ENCODE measurements around the gene FAM163A.

FAM163A gene

DNA sequence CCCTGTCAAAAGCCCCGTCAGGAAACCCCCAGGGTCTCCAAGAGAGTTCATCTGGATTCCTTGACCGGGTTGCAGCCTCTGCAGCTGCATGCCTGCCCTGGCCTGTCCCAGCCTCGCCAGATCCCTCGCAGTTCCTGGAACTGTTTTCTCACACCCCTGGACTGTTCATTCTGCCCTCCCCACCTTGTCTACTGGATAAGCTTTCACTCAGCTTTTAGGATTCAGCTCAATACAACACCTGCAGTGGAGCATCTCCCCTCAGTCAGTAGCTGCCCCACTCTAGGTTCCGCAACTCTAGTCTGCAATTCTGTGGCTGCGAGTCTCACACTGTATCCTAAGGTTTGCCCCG is 67.2 kb downstream of the FAM163A start:
- Histone ChIP-seq H3K9ac (ENCODE audit: low read depth, low read length) (no peak overlapping the region), H3K27me3 (ENCODE audit: control insufficient read depth, insufficient read depth, low read length) (peaks cover 9% of the 10 kb centered on the region), H3K36me3 (ENCODE audit: control insufficient read depth, insufficient read depth, low read length) (no peaks in the 10 kb centered on the region), H3K4me1 (ENCODE audit: control insufficient read depth, insufficient read depth, low read length) (peaks cover under 1% of the 10 kb centered on the region), H3K4me3 (ENCODE audit: low read depth, low read length) (no peak overlapping the region), H3K9me3 (ENCODE audit: control insufficient read depth, insufficient read depth, low read length) (no peaks in the 10 kb centered on the region)

DNA sequence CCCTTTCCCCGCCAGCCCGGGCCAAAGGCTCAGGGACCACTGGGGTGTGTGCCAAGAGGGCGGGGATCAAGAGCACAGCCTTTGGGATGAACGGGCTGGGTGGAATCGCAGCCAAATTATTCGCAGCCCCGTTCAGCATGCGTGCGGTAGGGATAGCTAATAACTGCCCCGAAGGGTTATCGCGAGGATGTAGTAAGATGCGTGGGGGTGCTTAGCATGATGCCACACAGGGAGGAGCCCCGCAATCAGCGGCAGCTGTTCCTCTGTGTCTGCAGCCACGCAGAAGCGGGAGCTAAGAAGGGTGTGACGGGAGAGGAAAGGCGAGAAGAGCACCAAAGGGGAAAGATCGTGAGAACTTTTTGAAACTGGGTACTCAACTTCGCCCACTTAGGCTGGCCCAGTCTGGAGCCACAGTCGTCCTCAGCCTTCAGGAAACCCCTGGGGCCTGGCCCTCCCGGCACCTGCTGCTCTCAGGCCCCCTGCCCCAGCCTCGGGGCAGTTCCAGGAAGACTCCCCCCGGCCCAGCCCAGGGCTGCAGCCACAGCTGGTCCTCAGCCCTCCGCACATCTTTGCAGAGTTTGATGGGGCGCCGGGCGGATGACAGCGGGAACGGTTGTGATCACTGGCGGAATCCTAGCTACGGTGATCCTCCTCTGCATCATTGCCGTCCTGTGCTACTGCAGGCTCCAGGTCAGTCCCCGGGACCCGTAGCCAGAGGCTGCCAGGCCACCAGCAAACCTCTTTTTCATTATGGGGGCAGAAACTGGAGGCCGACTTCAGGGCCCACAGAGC is 69.6 kb downstream of the FAM163A start:
- H3K4me3 ChIP-seq (ENCODE audit: low read depth, low read length), result no peak overlapping the region
- no peak overlapping the region for H3K9ac ChIP-seq (ENCODE audit: low read depth, low read length)
- H3K27me3 ChIP-seq (ENCODE audit: control insufficient read depth, insufficient read depth, low read length), result peaks cover 26% of the 10 kb centered on the region
- H3K4me1 ChIP-seq (ENCODE audit: control insufficient read depth, insufficient read depth, low read length), result peaks cover 2% of the 10 kb centered on the region
- H3K9me3 ChIP-seq (ENCODE audit: control insufficient read depth, insufficient read depth, low read length), result no peaks in the 10 kb centered on the region
- no peaks in the 10 kb centered on the region for H3K36me3 ChIP-seq (ENCODE audit: control insufficient read depth, insufficient read depth, low read length)

DNA sequence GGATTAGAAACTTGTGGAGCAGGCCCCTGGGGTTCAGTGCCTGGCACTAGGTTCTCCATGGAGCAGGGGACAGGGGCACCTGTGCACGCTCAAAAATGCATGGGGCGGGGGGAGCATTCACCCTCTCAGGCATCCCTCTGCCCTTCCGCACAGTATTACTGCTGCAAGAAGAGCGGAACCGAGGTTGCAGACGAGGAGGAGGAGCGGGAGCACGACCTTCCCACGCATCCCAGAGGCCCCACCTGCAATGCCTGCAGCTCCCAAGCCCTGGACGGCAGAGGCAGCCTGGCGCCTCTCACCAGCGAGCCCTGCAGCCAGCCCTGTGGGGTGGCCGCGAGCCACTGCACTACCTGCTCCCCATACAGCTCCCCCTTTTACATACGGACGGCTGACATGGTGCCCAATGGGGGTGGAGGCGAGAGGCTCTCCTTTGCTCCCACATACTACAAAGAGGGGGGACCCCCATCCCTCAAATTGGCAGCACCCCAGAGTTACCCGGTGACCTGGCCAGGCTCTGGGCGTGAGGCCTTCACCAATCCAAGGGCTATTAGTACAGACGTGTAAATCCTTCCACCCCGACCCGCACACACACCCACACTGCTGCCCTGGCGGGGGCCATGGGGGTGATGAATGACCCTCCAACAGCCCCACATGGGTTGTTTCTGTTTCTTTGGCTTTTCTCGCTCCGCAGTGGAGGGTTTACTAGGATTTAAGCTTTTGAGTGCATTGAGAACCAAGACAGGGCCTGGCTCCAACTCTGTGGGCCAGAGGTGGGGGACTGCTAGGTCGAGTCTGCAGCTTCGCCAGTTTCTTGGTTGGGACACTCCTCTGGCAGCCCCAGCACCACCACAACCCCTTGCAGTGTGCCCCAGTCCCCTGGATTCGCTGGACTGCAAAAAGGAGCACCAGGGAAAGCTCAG is 70.8 kb downstream of the FAM163A start:
- H3K27me3 ChIP-seq (ENCODE audit: control insufficient read depth, insufficient read depth, low read length), result peaks cover 27% of the 10 kb centered on the region
- no peak overlapping the region for H3K9ac ChIP-seq (ENCODE audit: low read depth, low read length)
- no peaks in the 10 kb centered on the region for H3K9me3 ChIP-seq (ENCODE audit: control insufficient read depth, insufficient read depth, low read length)
- H3K4me3 ChIP-seq (ENCODE audit: low read depth, low read length), result peak overlapping the region; percentile 88
- peaks cover 2% of the 10 kb centered on the region for H3K4me1 ChIP-seq (ENCODE audit: control insufficient read depth, insufficient read depth, low read length)
- H3K36me3 ChIP-seq (ENCODE audit: control insufficient read depth, insufficient read depth, low read length), result no peaks in the 10 kb centered on the region

DNA sequence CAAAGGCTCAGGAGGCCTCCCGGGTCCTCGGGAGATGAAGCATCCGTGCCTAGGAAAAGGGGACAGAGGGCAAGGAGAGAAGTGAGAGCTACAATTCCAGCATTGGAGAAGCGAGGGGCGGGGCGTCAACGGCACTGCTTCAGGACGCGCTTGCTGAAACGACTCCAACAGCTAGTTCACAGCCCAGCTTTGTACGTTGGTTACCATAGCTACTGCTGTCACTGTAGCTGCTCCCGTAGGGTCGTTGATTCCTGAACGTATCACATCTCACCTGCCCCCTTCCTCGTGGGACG is 71.4 kb downstream of the FAM163A start:
- no peaks in the 10 kb centered on the region for H3K9me3 ChIP-seq (ENCODE audit: control insufficient read depth, insufficient read depth, low read length)
- no peak overlapping the region for H3K9ac ChIP-seq (ENCODE audit: low read depth, low read length)
- H3K36me3 ChIP-seq (ENCODE audit: control insufficient read depth, insufficient read depth, low read length), result no peaks in the 10 kb centered on the region
- H3K4me1 ChIP-seq (ENCODE audit: control insufficient read depth, insufficient read depth, low read length), result peaks cover 2% of the 10 kb centered on the region
- H3K4me3 ChIP-seq (ENCODE audit: low read depth, low read length), result peak overlapping the region; percentile 88
- H3K27me3 ChIP-seq (ENCODE audit: control insufficient read depth, insufficient read depth, low read length), result peaks cover 27% of the 10 kb centered on the region

DNA sequence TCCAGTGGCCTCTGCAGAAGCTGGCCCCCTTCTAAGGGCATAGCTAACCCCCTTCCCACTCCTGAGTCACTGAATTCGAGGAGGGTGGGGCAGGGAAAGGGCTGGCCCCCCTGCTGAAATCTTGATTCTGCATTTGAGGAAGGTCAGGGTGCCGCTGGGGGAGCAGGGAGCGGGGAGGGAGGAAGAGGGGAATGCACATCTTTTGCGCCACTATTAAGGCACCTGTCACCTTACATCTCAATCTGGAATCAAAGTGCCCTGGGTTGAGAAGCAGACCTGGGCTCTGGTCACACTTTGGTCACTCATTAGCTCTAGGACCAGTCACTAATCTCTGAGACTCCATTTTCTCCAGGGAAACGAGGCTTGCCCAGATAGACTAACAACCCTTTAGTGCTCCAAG is 72.5 kb downstream of the FAM163A start:
- H3K36me3 ChIP-seq (ENCODE audit: control insufficient read depth, insufficient read depth, low read length), result no peaks in the 10 kb centered on the region
- H3K9me3 ChIP-seq (ENCODE audit: control insufficient read depth, insufficient read depth, low read length), result no peaks in the 10 kb centered on the region
- peaks cover 27% of the 10 kb centered on the region for H3K27me3 ChIP-seq (ENCODE audit: control insufficient read depth, insufficient read depth, low read length)
- H3K4me3 ChIP-seq (ENCODE audit: low read depth, low read length), result peak overlapping the region; percentile 88
- H3K9ac ChIP-seq (ENCODE audit: low read depth, low read length), result no peak overlapping the region
- H3K4me1 ChIP-seq (ENCODE audit: control insufficient read depth, insufficient read depth, low read length), result peaks cover 2% of the 10 kb centered on the region

DNA sequence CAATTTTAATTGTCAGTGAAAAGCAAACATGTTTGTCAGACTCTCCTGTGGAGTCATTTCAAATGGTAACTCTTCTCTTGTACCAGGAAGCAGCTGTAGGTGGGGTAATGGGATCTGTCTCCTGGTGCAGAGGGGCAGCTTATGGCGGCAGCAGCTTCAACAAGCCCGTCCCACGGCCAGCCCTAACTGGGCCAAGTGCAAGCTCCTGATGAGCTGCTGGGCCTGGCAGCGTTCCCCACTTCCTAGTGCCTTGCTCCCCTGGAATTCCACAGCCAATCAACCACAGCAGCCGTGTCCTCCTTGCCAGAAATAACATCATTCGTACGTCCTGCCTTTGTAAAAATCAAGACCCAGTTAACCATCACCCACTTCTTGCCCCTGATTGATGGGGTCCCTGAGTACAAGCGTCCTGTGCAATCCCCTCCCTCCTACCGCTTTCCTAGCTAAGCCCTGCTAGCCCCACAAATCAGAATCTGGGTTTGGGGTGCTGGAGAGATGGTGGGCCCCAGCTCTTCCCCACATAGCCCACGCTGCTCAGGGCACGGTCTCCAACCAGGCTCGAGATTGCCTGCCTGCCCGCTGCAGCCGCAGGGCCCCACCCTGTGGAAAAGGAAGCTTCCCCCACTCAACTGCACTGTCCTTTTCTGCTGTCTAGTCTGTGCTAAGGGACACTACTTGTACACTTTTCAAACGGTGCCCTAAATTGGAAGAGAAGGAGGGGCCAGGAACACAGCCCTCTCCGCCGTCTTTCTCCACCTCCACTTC is 73.3 kb downstream of the FAM163A start:
- Histone ChIP-seq H3K36me3 (ENCODE audit: control insufficient read depth, insufficient read depth, low read length) (no peaks in the 10 kb centered on the region), H3K4me1 (ENCODE audit: control insufficient read depth, insufficient read depth, low read length) (peaks cover 2% of the 10 kb centered on the region), H3K9me3 (ENCODE audit: control insufficient read depth, insufficient read depth, low read length) (no peaks in the 10 kb centered on the region), H3K4me3 (ENCODE audit: low read depth, low read length) (no peak overlapping the region), H3K27me3 (ENCODE audit: control insufficient read depth, insufficient read depth, low read length) (peaks cover 27% of the 10 kb centered on the region), H3K9ac (ENCODE audit: low read depth, low read length) (no peak overlapping the region)

DNA sequence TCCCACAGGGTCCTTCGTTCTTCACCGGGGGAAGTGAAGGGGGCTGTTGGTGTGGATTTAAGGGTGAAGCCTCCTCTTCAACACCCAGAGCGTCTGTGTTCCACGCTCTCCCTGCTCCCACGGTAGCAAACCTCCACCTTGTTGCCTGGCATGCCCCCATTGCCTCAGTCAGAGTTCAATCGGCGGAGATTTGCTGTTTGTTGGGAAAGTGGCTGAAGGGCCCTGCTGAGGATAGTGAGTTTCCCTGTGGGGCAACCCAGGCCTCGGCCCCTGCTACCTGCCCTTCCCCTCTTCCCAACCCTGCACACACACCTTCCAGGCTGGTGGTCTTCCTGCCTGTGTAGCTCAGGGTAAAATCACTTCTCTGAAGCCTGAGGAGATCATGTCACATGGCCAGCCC is 74.0 kb downstream of the FAM163A start:
- peaks cover 27% of the 10 kb centered on the region for H3K27me3 ChIP-seq (ENCODE audit: control insufficient read depth, insufficient read depth, low read length)
- H3K4me3 ChIP-seq (ENCODE audit: low read depth, low read length), result no peak overlapping the region
- no peaks in the 10 kb centered on the region for H3K36me3 ChIP-seq (ENCODE audit: control insufficient read depth, insufficient read depth, low read length)
- H3K9me3 ChIP-seq (ENCODE audit: control insufficient read depth, insufficient read depth, low read length), result no peaks in the 10 kb centered on the region
- peaks cover 2% of the 10 kb centered on the region for H3K4me1 ChIP-seq (ENCODE audit: control insufficient read depth, insufficient read depth, low read length)
- no peak overlapping the region for H3K9ac ChIP-seq (ENCODE audit: low read depth, low read length)

DNA sequence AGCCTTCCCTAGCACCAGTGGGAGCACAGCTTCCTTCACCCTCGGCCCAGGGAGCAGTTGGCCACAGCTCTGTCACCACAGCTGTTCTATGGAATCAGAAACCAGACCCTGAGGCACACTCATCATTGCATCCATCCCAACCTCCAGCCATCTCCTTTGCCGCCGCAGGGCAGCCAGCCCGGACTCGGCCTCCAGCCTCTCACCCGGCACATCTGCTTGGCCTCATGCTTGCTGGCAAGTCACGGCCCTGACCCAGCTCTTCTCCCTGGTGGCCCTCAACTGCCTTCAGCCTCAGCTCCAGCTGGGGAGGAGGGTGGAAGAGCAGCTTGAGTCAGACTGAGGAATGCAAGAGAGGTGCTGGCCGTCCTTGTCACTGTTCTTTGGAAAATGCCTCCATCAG is 74.7 kb downstream of the FAM163A start:
- H3K27me3 ChIP-seq (ENCODE audit: control insufficient read depth, insufficient read depth, low read length), result peaks cover 27% of the 10 kb centered on the region
- H3K9me3 ChIP-seq (ENCODE audit: control insufficient read depth, insufficient read depth, low read length), result no peaks in the 10 kb centered on the region
- no peak overlapping the region for H3K9ac ChIP-seq (ENCODE audit: low read depth, low read length)
- peaks cover 2% of the 10 kb centered on the region for H3K4me1 ChIP-seq (ENCODE audit: control insufficient read depth, insufficient read depth, low read length)
- no peak overlapping the region for H3K4me3 ChIP-seq (ENCODE audit: low read depth, low read length)
- no peaks in the 10 kb centered on the region for H3K36me3 ChIP-seq (ENCODE audit: control insufficient read depth, insufficient read depth, low read length)

DNA sequence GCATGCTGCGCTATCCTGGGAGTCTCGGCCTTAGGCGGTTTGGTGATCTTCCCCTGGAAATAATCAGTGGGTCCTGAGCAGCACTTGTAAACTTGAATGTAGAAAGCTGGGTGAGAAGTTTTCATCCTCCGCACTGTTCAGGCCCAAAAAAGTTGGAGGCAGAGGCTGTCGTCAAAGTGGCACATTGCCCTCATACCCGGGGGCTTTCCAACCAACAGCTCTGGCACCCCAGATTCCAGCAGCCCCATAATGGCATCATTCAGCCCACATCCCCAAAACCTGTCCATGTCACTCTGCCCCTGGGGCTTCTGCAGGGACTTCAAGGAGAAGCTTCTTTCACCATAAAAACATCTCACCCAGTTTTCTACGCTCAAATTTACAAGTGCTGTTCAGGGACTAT is 75.2 kb downstream of the FAM163A start:
- no peak overlapping the region for H3K4me3 ChIP-seq (ENCODE audit: low read depth, low read length)

DNA sequence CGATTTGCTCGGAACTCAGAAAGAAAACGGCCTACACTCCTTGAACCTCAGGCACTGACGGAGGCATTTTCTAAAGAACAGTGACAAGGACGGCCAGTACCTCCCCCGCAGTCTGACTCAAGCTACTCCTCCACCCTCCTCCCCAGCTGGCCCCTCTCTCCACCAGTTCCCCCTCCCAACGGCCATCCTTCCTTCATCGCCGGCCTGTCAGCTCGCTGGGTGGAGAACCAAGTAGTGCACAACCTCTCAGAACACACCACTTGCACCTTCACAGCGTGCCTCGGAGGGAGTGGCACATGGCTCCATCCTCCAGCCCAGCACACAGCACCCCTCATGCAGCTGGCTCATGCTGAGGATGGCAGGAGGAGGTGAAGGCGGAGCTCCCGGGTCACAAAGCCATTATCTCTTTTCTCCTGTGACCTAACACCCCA is 75.7 kb downstream of the FAM163A start:
- Histone ChIP-seq H3K4me1 (ENCODE audit: control insufficient read depth, insufficient read depth, low read length) (peaks cover 2% of the 10 kb centered on the region), H3K36me3 (ENCODE audit: control insufficient read depth, insufficient read depth, low read length) (no peaks in the 10 kb centered on the region), H3K9me3 (ENCODE audit: control insufficient read depth, insufficient read depth, low read length) (no peaks in the 10 kb centered on the region), H3K4me3 (ENCODE audit: low read depth, low read length) (no peak overlapping the region), H3K9ac (ENCODE audit: low read depth, low read length) (no peak overlapping the region), H3K27me3 (ENCODE audit: control insufficient read depth, insufficient read depth, low read length) (peaks cover 26% of the 10 kb centered on the region)

More for the DNA sequence above, 75.2 kb downstream of the FAM163A start:
- Histone ChIP-seq H3K27me3 (ENCODE audit: control insufficient read depth, insufficient read depth, low read length) (peaks cover 26% of the 10 kb centered on the region), H3K9me3 (ENCODE audit: control insufficient read depth, insufficient read depth, low read length) (no peaks in the 10 kb centered on the region), H3K4me1 (ENCODE audit: control insufficient read depth, insufficient read depth, low read length) (peaks cover 2% of the 10 kb centered on the region), H3K36me3 (ENCODE audit: control insufficient read depth, insufficient read depth, low read length) (no peaks in the 10 kb centered on the region), H3K9ac (ENCODE audit: low read depth, low read length) (no peak overlapping the region)

DNA sequence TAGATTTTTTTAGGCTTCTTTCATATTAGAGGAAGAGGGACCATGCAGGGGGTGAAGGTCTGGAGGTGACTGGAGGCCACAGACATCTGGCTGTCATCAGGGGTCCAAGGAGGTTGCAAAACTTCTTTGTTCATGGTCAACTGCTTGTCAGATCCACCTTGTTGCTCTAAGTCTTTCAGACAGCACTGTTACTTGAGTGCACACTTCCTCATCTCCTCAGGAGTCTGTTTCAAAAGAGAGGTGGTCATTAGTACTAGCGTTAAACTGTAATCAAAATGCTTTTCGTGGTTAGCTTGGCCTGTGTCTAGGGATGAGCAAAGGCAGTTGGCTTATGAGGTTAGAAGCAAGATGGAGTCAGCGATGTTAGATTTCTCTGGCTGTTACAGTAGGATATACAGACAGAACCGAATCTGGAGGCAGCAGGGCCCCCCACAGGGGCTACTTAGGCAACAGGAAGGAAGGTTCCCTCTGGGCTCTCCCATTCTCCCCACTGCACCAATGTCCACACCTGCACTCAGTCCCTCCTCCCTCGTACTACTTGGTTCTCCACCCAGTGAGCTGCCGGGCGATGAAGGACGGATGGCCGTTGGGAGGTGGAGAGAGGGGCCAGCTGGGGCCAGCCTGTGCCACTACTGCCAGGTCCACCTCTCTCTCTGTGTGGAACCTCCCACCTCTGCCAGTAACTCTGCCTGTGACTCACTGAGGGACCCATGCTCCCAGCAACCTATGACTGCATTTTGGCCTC is 77.3 kb downstream of the FAM163A start:
- Histone ChIP-seq H3K9me3 (ENCODE audit: control insufficient read depth, insufficient read depth, low read length) (no peaks in the 10 kb centered on the region), H3K36me3 (ENCODE audit: control insufficient read depth, insufficient read depth, low read length) (no peaks in the 10 kb centered on the region), H3K4me3 (ENCODE audit: low read depth, low read length) (no peak overlapping the region), H3K4me1 (ENCODE audit: control insufficient read depth, insufficient read depth, low read length) (peaks cover under 1% of the 10 kb centered on the region), H3K27me3 (ENCODE audit: control insufficient read depth, insufficient read depth, low read length) (peaks cover 18% of the 10 kb centered on the region), H3K9ac (ENCODE audit: low read depth, low read length) (no peak overlapping the region)

All from iPS-15b (cell line).